Measurements from ENCODE around the gene PACSIN2.

DNA sequence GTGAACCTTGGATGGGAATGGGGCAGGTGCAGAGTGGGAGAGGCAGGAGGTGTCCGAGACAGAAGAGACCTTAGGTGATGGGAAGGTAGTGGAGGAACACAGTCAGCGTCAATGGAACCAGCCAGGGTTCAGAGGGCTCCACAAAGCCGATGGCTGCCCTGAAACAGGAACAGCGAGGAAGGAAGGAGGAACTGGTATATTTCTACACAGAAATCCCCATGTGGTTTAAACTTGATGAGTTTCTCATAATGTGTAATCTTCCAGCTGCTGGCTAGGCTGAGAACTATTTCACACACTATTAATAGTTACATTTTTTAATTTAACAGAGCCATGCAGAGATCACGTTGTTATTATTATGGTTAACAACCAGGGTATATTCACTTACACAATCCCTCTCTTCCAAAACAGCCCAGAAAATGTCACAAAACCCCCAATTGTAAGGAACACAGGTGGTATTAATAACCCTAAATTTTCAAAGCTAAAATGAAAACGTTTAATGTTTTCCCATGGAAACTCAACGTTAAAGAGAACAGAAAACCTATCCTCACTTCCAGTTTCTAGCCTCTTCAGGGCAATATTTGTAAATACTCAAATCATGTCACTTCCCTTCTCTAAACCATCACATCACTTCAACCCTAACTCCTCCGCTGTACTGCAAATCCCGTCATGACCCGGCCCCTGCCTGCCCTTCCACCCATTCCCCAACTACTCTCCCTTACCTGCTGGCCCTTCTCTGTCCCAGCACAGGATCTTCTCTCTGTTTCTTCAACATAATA is 83.3 kb downstream of the PACSIN2 start:
- TF ChIP-seq, protein P1, sequence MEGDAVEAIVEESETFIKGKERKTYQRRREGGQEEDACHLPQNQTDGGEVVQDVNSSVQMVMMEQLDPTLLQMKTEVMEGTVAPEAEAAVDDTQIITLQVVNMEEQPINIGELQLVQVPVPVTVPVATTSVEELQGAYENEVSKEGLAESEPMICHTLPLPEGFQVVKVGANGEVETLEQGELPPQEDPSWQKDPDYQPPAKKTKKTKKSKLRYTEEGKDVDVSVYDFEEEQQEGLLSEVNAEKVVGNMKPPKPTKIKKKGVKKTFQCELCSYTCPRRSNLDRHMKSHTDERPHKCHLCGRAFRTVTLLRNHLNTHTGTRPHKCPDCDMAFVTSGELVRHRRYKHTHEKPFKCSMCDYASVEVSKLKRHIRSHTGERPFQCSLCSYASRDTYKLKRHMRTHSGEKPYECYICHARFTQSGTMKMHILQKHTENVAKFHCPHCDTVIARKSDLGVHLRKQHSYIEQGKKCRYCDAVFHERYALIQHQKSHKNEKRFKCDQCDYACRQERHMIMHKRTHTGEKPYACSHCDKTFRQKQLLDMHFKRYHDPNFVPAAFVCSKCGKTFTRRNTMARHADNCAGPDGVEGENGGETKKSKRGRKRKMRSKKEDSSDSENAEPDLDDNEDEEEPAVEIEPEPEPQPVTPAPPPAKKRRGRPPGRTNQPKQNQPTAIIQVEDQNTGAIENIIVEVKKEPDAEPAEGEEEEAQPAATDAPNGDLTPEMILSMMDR (IDR thresholded peaks at IDR 0.05) = no peak
- TF ChIP-seq POLR2A (IDR thresholded peaks at IDR 0.05) (no peak), EP300 (IDR thresholded peaks at IDR 0.05) (no peak)

Data from gastroesophageal sphincter (tissue), 3 donors.